Esophagus squamous epithelium (tissue), 5 donors: ENCODE measurements around the gene ABHD15. TPM values are rescaled to one million over a fixed set of nuclear protein-coding genes. Genes with fewer than 3 reads are reported as not detected.

Experiments used
- DNase-seq: peaks from one replicate; lab custom pipeline; 2025; lab: John Stamatoyannopoulos, UW
- H3K27ac ChIP-seq, 4 donors: fragments of 200-600 bp; sonication (generic); one replicate each; pipeline ENCODE4 v1.5.1; 2016 to 2019; ENCODE audit warnings: mild to moderate bottlenecking in 1 of 4
- H3K27me3 ChIP-seq, 4 donors: fragments of 200-600 bp; sonication (generic); 1 replicate in 3 of 4; 2 replicates in 1 of 4; pipeline versions ENCODE4 v1.5.1 to v1.6.0; 2017 to 2021; ENCODE audit warnings: antibody characterized with exemption in 1 of 4
- H3K36me3 ChIP-seq, 3 donors: fragments of 200-600 bp; sonication (generic); one replicate each; pipeline ENCODE4 v1.5.1; 2016 to 2019
- H3K4me1 ChIP-seq, 3 donors: fragments of 200-600 bp; sonication (generic); one replicate each; pipeline ENCODE4 v1.5.1; 2017 to 2019
- H3K4me3 ChIP-seq, 4 donors: fragments of 200-600 bp; sonication (generic); 1 replicate in 3 of 4; 2 replicates in 1 of 4; pipeline ENCODE4 v1.5.1; 2016 to 2019; ENCODE audit warnings: mild to moderate bottlenecking in 2 of 4, moderate library complexity in 1 of 4
- H3K9me3 ChIP-seq, 3 donors: fragments of 200-600 bp; sonication (generic); one replicate each; pipeline ENCODE4 v1.5.1; 2016 to 2019
- CTCF ChIP-seq, 6 experiments: fragments of 450-650 bp in 4 of 6; fragments of 200-600 bp in 2 of 6; sonication (generic) in 2 of 6; IDR thresholded peaks; one replicate each; pipeline ENCODE4 v1.5.1; 2016 to 2019; ENCODE audit warnings: antibody characterized with exemption in 6 of 6, mild to moderate bottlenecking in 4 of 6, moderate library complexity in 4 of 6
- POLR2A ChIP-seq, 4 donors: fragments of 450-650 bp; IDR thresholded peaks; one replicate each; pipeline ENCODE4 v1.6.1; 2017; ENCODE audit warnings: antibody characterized with exemption in 4 of 4, mild to moderate bottlenecking in 4 of 4, moderate library complexity in 3 of 4
- WGBS, 2 donors: methylation state at CpG; one replicate each; pipeline ENCODE4 v1.1.5; 2018; 5-methylcytosine and 5-hydroxymethylcytosine counted together
- intact Hi-C: fragments of 100-400 bp; cut with DNase I; formaldehyde crosslinking; loops from one replicate; pipeline ENCODE4 v1.15.0; 2022
- total RNA-seq, 4 donors: library from RNA; depleted of rRNA; stranded (reverse); fragments of >200 nt; gene quantifications; one replicate each; pipeline ENCODE4 v1.1.0, GENCODE V29; 2016
- donor health status: DM: yes; HTN: yes; CAD: no.

ABHD15 gene
- total RNA-seq, 4 donors from 2014 or later: 4.3 to 7.2 (median 5.4) TPM

- WGBS, 2 donors: 75 to 90% methylated on average over 4 of the region's 4 CpGs
- intact Hi-C loops: loop anchor here (5.0 kb wide), 1 partner anchor 172 kb away; no protein-coding TSS in a partner anchor
- H3K9me3 ChIP-seq: no peaks in the 10 kb centered on the region
- no peak overlapping the region for H3K4me3 ChIP-seq
- peaks cover 5 to 64% (median 10%) of the 10 kb centered on the region in 3 donors for H3K36me3 ChIP-seq
- TF ChIP-seq POLR2A (IDR thresholded peaks at IDR 0.05) (no peak), CTCF (IDR thresholded peaks at IDR 0.05) (no peak)
- DNase-seq: no peak
- no peaks in the 10 kb centered on the region for H3K4me1 ChIP-seq
- H3K27ac ChIP-seq: no peak overlapping the region
- no peaks in the 10 kb centered on the region for H3K27me3 ChIP-seq
These were observed 22.8 kb downstream of the ABHD15 start for GRCh38 chr17:29544066-29544465.

GRCh38 chr17:29533976-29534375, 32.9 kb downstream of the ABHD15 start:
- 86 to 87% methylated on average over 8 of the region's 8 CpGs for WGBS, 2 donors
- no peak overlapping the region for H3K27ac ChIP-seq
- intact Hi-C loops: no loop called here

DNA sequence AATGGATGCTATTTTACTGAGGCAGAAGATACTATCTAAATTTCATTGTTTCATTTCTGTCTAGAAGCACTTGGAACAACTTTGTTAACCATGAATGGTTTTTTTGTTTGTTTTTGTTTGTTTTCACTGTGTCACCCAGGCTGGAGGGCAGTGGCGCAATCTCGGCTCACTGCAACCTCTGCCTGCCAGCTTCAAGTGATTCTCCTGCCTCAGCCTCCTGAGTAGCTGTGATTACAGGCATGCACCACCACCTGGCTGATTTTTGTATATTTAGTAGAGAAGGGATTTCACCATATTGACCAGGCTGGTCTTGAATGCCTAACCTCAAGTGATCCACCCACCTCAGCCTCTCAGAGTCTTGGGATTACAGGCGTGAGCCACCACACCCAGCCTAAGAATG, 40.5 kb downstream of the ABHD15 start:
- H3K27me3 ChIP-seq: no peaks in the 10 kb centered on the region
- intact Hi-C loops: no loop called here
- no peak for DNase-seq
- no peaks in the 10 kb centered on the region for H3K9me3 ChIP-seq
- TF ChIP-seq CTCF (IDR thresholded peaks at IDR 0.05): no peak
- TF ChIP-seq POLR2A (IDR thresholded peaks at IDR 0.05): no peak
- peaks cover 0 to 100% (median 18%) of the 10 kb centered on the region in 3 donors for H3K36me3 ChIP-seq
- no peak overlapping the region for H3K4me3 ChIP-seq
- 88 to 95% methylated on average over 3 of the region's 3 CpGs for WGBS, 2 donors
- no peaks in the 10 kb centered on the region for H3K4me1 ChIP-seq
- no peak overlapping the region for H3K27ac ChIP-seq

More at GRCh38 chr17:29533976-29534375, 32.9 kb downstream of the ABHD15 start:
- Histone ChIP-seq H3K27me3 (no peaks in the 10 kb centered on the region), H3K4me1 (no peaks in the 10 kb centered on the region), H3K4me3 (no peak overlapping the region), H3K36me3 (peaks cover 0 to 98% (median 24%) of the 10 kb centered on the region in 3 donors), H3K9me3 (no peaks in the 10 kb centered on the region)
- no peak for DNase-seq
- no peak for TF ChIP-seq POLR2A (IDR thresholded peaks at IDR 0.05)
- no peak for TF ChIP-seq CTCF (IDR thresholded peaks at IDR 0.05)

DNA sequence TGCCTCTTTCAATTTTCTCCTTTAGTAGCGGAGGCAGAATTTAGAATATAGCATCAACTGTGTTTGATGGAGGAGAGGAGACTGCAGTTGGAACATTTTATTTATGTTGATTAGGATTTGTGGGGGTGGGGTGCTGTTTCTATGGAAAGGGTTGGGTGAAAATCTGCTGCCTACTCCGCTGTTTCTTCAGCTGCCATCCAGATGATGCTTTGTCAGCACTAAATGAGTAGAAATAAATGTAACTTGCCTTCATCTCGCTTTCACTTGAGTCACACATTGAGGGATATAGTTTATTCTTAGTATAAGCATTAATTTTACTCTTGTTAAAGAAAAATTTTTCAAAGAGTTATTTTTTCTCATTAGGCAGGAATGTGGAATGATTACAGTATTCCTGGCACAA, 42.1 kb downstream of the ABHD15 start:
- WGBS, 2 donors: 87 to 94% methylated on average over 3 of the region's 3 CpGs
- DNase-seq: no peak
- Histone ChIP-seq H3K27me3 (no peaks in the 10 kb centered on the region), H3K9me3 (no peaks in the 10 kb centered on the region), H3K36me3 (peaks cover 0 to 100% (median 21%) of the 10 kb centered on the region in 3 donors), H3K4me3 (no peak overlapping the region), H3K27ac (no peak overlapping the region), H3K4me1 (no peaks in the 10 kb centered on the region)
- intact Hi-C loops: no loop called here
- TF ChIP-seq POLR2A (IDR thresholded peaks at IDR 0.05): no peak
- TF ChIP-seq CTCF (IDR thresholded peaks at IDR 0.05): no peak

DNA sequence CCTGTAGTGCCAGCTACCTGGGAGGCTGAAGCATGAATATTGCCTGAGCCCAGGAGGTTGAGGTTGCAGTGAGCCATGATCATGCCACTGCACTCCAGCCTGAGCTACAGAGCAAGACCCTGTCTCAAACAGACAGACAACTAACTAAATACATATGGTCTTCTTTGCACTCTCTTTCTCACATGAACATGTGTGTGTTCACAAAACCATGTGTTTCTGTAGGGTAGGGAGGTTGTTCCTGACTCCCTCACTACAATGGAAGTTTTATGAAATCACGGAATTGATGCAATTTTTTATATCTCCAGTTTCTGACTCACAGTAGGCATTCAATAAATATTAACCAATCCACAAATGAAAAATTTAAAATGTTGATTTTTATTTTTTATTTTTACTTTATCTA, 48.5 kb downstream of the ABHD15 start:
- Histone ChIP-seq H3K27me3 (no peaks in the 10 kb centered on the region), H3K9me3 (no peaks in the 10 kb centered on the region), H3K4me1 (no peaks in the 10 kb centered on the region), H3K4me3 (no peak overlapping the region), H3K36me3 (peaks cover 19 to 99% (median 20%) of the 10 kb centered on the region in 3 donors), H3K27ac (no peak overlapping the region)
- TF ChIP-seq POLR2A (IDR thresholded peaks at IDR 0.05) (no peak), CTCF (IDR thresholded peaks at IDR 0.05) (no peak)
- no peak for DNase-seq
- intact Hi-C loops: no loop called here
- WGBS, 2 donors: 91 to 100% methylated on average over 1 of the region's 1 CpG
